Activated T-cell treated with anti-CD3 and anti-CD28 coated beads, Interleukin-2, amount 50 U/mL, for 1 hour (primary cell): ENCODE measurements around the gene PAPPA2.
"Not testable (repeated sequence)": the region's sequence is repeated elsewhere in the genome, so short reads cannot be mapped to it uniquely, and the experiment has no call there.

Experiments used
- DNase-seq: peaks from one replicate; pipeline ENCODE4 v3.0.0-alpha.2; 2020

Gene PAPPA2

GRCh38 chr1:176462674-176463378 is at the start of gene PAPPA2:
PAPPA2 (plus strand) TSS chr1:176463175; CDS start chr1:176556323, 93,148 bp downstream.
- DNase-seq: no peak

GRCh38 chr1:176416777-176417176 is 46.2 kb upstream of the PAPPA2 start:
- DNase-seq: no peak

- DNase-seq: not testable (repeated sequence)
Observed at GRCh38 chr1:176419608-176420007, 43.4 kb upstream of the PAPPA2 start.

- DNase-seq: no peak
Observed at GRCh38 chr1:176434234-176434633, 28.7 kb upstream of the PAPPA2 start.

- DNase-seq: no peak
Observed at GRCh38 chr1:176436251-176436650, 26.7 kb upstream of the PAPPA2 start.

- no peak for DNase-seq
Observed at GRCh38 chr1:176440176-176440575, 22.8 kb upstream of the PAPPA2 start.

- no peak for DNase-seq
Observed at GRCh38 chr1:176444286-176444685, 18.7 kb upstream of the PAPPA2 start.

GRCh38 chr1:176445402-176445801 is 17.6 kb upstream of the PAPPA2 start:
- no peak for DNase-seq

- no peak for DNase-seq
Observed at GRCh38 chr1:176448340-176448739, 14.6 kb upstream of the PAPPA2 start.

- no peak for DNase-seq
Observed at GRCh38 chr1:176450526-176450925, 12.4 kb upstream of the PAPPA2 start.

GRCh38 chr1:176451741-176452140 is 11.2 kb upstream of the PAPPA2 start:
- not testable (repeated sequence) for DNase-seq

- DNase-seq: no peak
Observed at GRCh38 chr1:176456795-176457194, 6.2 kb upstream of the PAPPA2 start.

GRCh38 chr1:176460544-176461336 is 2.2 kb upstream of the PAPPA2 start:
- DNase-seq: no peak

- no peak for DNase-seq
Observed at GRCh38 chr1:176461576-176461975, 1.4 kb upstream of the PAPPA2 start.

- no peak for DNase-seq
Observed at GRCh38 chr1:176466514-176466913, 3.5 kb downstream of the PAPPA2 start.

GRCh38 chr1:176469450-176470010 is 6.6 kb downstream of the PAPPA2 start:
- no peak for DNase-seq

- DNase-seq: no peak
Observed at GRCh38 chr1:176471338-176472121, 8.6 kb downstream of the PAPPA2 start.

- no peak for DNase-seq
Observed at GRCh38 chr1:176479971-176480370, 17.0 kb downstream of the PAPPA2 start.

GRCh38 chr1:176480750-176481149 is 17.8 kb downstream of the PAPPA2 start:
- DNase-seq: no peak

GRCh38 chr1:176485083-176485482 is 22.1 kb downstream of the PAPPA2 start:
- no peak for DNase-seq

- DNase-seq: no peak
Observed at GRCh38 chr1:176494436-176494835, 31.5 kb downstream of the PAPPA2 start.

- no peak for DNase-seq
Observed at GRCh38 chr1:176499671-176500070, 36.7 kb downstream of the PAPPA2 start.

GRCh38 chr1:176501599-176501998 is 38.6 kb downstream of the PAPPA2 start:
- no peak for DNase-seq
